GM19468 (cell line): Measurements from ENCODE around the gene TADA2A.
"Not testable (repeated sequence)": the region's sequence is repeated elsewhere in the genome, so short reads cannot be mapped to it uniquely, and the experiment has no call there.

ENCODE experiments used
- ATAC-seq: cut with Tn5 transposase; IDR thresholded peaks from one replicate; pipeline ENCODE4 v1.9.1; 2021; ENCODE audit warnings: mild to moderate bottlenecking, moderate library complexity, moderate number of reproducible peaks; ENCODE audit not compliant: unreplicated experiment; ENCODE audit errors: extremely low read depth

TADA2A gene

DNA sequence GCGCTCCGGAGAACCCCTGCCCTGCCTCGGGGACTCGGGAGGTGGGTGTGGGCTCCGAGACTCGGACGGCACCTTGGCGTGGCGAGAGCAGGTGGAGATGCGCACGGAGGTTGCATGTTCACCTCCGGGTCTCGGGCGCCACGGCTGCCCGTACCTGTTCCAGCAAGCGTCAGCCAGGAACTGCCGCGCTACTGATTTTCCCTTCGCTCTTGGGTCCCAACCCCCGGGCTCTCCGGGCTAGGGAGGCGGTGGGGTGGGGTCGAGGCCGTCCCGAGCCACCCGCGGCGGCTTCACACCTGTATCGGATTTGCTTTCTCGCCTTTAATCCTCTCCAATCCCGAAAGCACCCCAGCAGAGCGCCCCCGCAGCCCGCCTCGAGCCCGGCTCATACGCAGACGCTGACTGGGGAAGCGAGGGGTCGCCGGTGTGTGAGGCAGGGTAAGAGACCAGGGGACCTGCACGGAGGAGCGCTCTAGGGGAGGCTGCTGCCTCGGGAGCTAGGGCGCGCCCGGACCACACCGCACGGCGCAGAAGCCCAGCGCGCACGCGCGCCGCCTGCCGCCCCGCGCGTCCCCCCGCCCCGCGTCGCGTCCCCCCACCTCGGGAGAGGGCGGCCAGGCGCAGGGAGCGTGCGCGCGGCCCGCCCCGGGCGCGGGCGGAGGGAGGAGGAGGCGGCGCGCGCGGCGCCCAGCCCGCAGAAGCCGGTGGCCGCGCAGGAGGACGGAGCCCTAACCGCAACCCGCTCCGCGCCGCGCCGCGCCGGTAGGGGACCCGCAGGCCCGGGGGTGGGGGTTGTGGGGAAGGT, 82.7 kb downstream of the TADA2A start, which contains the start of gene DUSP14:
Gene DUSP14 (plus strand): TSS at position 695 of the 805 bp plus-strand sequence. CDS start 22,382 bp downstream, outside the sequence.
- peak; percentile 42 for ATAC-seq

GRCh38 chr17:37490022-37490587, 83.4 kb downstream of the TADA2A start:
- ATAC-seq: peak; percentile 26

DNA sequence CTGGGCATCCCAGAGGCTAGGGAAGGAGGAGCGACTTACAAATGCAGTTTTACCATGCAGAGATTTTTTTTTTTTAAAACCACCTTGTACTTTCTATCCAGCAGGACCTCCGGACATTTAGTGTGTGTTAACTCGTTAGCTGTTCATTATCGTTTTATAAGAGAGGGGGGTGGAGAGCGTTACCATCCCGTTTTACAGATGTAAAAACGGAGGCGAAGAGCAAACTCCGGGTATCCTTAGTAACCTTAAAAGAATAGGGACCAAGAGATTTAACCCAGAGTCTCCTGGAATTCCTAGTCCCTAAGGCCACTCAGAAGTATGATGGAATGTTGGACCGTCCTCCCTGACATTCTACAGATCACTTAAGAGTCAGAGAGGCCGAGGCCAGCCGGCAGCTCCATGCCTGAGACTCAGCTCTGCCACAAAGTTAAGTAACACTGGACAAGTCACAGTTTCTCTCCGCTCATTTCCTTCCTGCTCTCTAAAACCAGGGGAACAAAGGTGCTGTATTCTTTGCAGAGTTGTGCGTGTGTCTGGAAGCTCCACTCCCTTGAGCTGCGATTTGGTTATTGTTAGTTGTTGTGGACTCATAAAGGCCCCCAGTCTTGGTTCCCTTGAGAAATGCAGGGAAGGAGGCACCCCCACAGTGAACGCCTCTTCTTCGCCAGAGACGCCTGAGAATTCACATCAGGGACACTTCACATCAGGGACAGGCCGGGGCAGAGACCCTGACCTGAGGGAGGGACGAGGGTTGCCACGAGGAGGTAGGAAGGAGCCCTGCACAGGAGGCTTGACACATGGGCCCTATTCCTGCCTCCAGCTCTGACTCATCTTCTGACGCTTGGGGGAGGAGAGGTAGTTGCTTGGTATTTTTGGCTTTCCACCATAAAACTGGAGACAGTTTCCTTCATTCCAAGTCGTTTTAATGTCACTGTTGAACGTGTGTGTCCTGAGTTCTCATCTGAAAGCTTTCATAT, 84.2 kb downstream of the TADA2A start:
- ATAC-seq: no peak

DNA sequence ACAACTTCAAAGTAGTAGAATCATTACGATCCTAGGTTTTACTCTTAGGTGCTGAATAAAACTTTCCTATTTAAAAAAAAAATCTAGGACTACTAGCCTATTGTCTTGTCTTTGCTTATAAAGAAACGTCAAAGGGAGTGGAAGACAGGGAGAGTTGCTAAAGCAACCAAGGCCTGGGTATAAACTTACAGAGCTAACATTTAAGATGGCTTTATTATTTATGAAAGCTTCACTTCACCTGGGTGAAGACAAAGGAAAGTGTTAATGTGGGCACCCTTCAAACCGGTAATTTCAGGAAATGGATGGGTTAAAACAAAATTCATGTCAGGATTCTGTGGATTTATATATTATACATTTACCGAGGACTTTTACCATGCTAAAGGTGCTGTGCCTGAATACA, 85.5 kb downstream of the TADA2A start:
- no peak for ATAC-seq

DNA sequence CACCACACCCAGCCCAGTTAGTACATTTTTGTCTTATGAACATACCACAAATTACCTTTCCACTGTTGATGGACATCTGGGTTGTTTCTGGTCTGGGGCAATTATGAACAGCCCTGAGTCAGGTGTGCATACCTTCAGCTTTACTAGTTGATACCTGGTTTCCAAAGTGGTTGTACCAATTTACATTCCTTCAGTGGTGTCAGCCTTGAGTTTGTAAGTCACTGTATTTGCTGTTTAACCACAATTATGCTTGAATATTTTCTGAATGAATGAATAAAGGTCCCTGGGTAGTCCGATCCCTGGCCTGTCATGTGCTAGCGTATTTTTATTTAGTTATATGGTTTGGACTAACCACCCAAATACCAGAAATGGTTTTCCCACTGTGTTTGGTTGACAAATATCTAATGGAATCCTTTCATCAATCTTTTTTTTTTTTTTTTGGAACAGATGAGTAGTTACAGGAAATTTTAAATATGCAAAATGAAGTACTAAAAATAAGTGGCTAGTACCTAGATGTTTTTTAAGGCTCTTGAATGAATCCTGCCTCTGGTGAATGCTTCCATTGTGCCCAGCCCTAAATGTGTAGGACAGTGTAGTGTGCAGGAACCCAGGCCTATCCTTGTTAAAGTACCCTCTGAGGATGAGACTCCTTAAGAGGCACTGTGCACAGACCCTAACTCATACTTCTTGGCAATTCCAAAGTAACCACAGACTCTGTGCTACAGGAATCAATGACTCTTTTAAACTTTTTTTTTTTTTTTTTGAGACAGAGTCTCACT, 86.8 kb downstream of the TADA2A start:
- ATAC-seq: no peak

- ATAC-seq: no peak
These were observed 87.7 kb downstream of the TADA2A start for GRCh38 chr17:37494401-37494831.

- ATAC-seq: no peak
These were observed 88.3 kb downstream of the TADA2A start for GRCh38 chr17:37494971-37495370.

DNA sequence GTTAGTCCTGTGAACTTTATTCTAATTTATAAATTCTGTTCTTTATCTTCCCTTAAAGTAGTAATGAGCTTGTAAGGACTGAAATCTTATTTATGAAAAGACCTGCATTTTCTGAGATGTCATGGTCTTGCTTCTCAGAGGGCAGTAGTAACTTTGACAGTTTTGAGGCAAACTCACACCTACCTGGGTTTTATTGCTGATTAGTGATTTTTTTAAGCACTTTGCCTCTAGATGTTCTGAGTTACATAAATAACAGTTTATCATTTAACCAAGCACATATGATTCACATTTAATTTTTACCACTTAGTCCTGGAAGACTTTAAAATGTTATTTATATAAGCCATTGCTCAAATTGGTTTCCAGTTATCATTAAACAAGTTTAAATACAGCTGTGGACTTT, 93.7 kb downstream of the TADA2A start:
- no peak for ATAC-seq

- ATAC-seq: no peak
These were observed 95.6 kb downstream of the TADA2A start for GRCh38 chr17:37502009-37502936.

GRCh38 chr17:37503148-37503547, 96.5 kb downstream of the TADA2A start:
- ATAC-seq: no peak

DNA sequence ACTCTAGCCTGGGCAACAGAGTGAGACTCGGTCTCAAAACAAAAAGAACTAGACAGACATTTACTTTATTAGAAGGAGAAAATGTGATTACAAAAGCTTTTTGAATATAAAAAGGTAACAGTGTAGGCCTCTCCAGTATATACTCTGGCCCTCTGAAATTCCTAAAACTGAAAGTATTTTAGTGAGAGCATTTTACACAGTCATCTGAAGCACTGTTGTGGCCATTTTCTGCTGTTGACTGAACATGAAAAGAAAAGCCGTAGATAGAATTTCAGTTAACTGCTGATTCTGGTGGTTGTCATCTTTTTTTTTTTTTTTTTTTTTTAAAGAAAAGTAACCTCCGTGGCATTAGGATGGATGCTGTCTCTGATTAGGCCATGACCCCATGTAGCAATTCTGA, 98.6 kb downstream of the TADA2A start:
- ATAC-seq: no peak

- no peak for ATAC-seq
These were observed 100.0 kb downstream of the TADA2A start for GRCh38 chr17:37506678-37507077.

DNA sequence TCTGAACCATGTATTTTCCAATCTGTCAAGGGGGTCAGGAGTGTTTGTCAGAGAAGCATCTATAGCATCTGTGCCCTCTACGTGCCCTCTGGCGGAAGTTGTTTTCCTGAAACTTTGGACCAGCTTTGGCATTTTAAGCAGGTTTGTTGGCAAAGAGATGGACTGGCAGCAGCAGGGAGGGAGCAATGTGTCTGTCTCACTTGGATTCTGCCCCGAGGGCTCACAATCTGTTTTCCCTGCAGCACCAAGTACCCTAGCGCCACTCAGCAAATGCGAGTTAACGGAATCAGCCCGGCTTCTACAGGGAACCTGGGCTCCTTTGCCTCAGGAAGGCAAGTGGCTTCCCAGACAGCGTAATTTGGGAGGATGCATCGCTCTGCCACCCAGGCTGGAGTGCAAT, 100.4 kb downstream of the TADA2A start:
- no peak for ATAC-seq

- ATAC-seq: no peak
These were observed 103.4 kb downstream of the TADA2A start for GRCh38 chr17:37510056-37510455.

- not testable (repeated sequence) for ATAC-seq
These were observed 105.0 kb downstream of the TADA2A start for GRCh38 chr17:37511642-37512041.

DNA sequence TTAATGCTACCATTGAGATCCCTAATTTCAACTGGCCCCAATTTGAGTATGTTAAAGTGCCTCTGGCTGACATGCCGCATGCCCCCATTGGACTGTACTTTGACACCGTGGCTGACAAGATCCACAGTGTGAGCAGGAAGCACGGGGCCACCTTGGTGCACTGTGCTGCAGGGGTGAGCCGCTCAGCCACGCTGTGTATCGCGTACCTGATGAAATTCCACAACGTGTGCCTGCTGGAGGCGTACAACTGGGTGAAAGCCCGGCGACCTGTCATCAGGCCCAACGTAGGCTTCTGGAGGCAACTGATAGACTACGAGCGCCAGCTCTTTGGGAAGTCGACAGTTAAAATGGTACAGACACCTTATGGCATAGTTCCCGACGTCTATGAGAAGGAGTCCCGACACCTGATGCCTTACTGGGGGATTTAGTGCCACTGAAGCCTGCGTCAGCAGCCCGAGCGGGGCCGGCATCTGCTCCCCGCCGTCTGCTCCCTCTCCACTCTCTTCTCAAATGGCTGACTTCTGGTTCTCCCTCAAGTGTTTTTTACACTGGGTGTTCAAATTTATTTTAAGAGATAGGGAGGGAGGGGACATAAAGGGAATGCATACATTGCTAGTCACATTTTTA, 105.9 kb downstream of the TADA2A start:
- ATAC-seq: no peak

DNA sequence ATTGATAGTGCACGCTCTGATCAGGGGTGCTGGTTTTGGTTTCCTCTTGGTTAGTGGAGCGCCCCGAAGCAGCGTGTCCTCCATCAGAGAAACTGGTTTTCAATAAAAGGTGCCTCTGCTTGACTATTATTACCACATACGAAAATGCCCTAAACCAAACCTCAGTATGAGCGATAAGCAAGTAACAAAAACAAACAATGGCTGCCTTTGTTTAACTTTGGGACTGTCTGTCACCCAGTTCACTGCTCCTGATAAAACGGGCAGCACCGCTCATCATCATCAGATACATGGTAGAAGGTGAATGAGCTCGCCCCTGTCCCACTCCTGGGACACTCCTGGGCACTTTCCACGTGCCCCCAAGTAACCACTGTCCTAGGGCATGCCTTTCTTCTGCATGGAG, 107.0 kb downstream of the TADA2A start:
- ATAC-seq: no peak

DNA sequence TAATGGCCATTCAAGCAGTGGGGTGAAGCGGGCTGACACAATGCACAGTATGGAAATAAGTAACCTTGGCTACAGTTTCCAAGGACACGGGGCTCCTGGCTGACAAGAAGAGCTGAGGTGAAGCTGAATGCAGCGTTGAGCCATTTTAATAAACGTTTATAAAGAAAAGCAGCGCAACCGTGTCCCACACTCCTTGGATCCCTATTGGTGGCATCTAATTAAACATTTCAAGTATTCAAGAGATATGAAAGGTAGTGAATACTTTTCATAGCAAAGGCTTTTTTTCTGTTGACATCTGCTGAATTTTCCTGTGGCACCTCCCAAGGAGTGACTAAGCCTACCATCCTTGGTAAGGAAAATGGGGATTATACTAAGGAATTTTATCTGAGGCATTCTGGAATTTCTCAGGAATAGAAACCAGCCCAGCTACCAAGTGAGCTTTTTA, 109.5 kb downstream of the TADA2A start:
- ATAC-seq: no peak
